Measurements from ENCODE around the gene NR4A2. TPM values are rescaled to one million over a fixed set of nuclear protein-coding genes. Genes with fewer than 3 reads are reported as not detected.

NR4A2 gene
- total RNA-seq, 2 experiments from 2014 or later: 0.59 TPM; not detected in 1

GRCh38 chr2:156340804-156341451 lies 8.4 kb upstream of the NR4A2 start:
- Histone ChIP-seq H3K27ac (ENCODE audit: low read depth, low read length, poor library complexity, severe bottlenecking) (no peak overlapping the region), H3K9me3 (ENCODE audit: low read length) (no peaks in the 10 kb centered on the region), H3K4me1 (ENCODE audit: insufficient read depth, low read length, poor library complexity, severe bottlenecking) (peaks cover 14% of the 10 kb centered on the region), H4K20me1 (ENCODE audit: insufficient read depth, low read length) (no peaks in the 10 kb centered on the region), H3K79me2 (ENCODE audit: insufficient read depth, low read depth, low read length) (no peaks in the 10 kb centered on the region), H3K4me3 (ENCODE audit: low read depth, low read length, poor library complexity, severe bottlenecking) (peak overlapping the region; percentile 77), H3K9me2 (ENCODE audit: insufficient read depth, low read length) (no peaks in the 10 kb centered on the region), H3K36me3 (ENCODE audit: insufficient read depth, low read length) (no peaks in the 10 kb centered on the region), H2AFZ (ENCODE audit: low read length) (peak overlapping the region; percentile 94; the same call in 1 of the 2 replicates), H3K4me2 (ENCODE audit: low read length) (peak overlapping the region; percentile 70)
- BruUV-seq (replicated peaks): TSS peak; percentile 74
- intact Hi-C loops (cut with micrococcal nuclease; ENCODE audit: unreplicated experiment): no loop called here
- ChIA-PET CTCF (ENCODE audit: unreplicated experiment) (no interaction called here), POLR2A (interaction anchor here (0.6 to 1.0 kb wide), 2 partner anchors 245 to 956 kb away, joined by 3 read pairs; no protein-coding TSS in a partner anchor)
- DNase-seq (ENCODE audit: low spot score): no peak
- TF ChIP-seq CTCF (conservative IDR thresholded peaks at IDR 0.05; ENCODE audit: low read length): no peak
- no peak for TF ChIP-seq EZH2phosphoT487 (IDR thresholded peaks at IDR 0.05; ENCODE audit: borderline replicate concordance, low read depth, low read length)

- H2AFZ ChIP-seq (ENCODE audit: low read length): no peak overlapping the region
- no peak for DNase-seq (ENCODE audit: low spot score)
- POLR2A ChIA-PET: interaction anchor here (0.6 to 1.0 kb wide), 2 partner anchors 246 to 955 kb away, joined by 3 read pairs; no protein-coding TSS in a partner anchor
These were observed 7.9 kb upstream of the NR4A2 start for GRCh38 chr2:156340377-156340776.

More at GRCh38 chr2:156340377-156340776, 7.9 kb upstream of the NR4A2 start:
- no peaks in the 10 kb centered on the region for H4K20me1 ChIP-seq (ENCODE audit: insufficient read depth, low read length)
- H3K79me2 ChIP-seq (ENCODE audit: insufficient read depth, low read depth, low read length): no peaks in the 10 kb centered on the region
- BruUV-seq (replicated peaks): no TSS peak
- CTCF ChIA-PET (ENCODE audit: unreplicated experiment): no interaction called here
- no peaks in the 10 kb centered on the region for H3K9me2 ChIP-seq (ENCODE audit: insufficient read depth, low read length)
- H3K4me2 ChIP-seq (ENCODE audit: low read length): no peak overlapping the region
- H3K4me3 ChIP-seq (ENCODE audit: low read depth, low read length, poor library complexity, severe bottlenecking): no peak overlapping the region
- peaks cover 14% of the 10 kb centered on the region for H3K4me1 ChIP-seq (ENCODE audit: insufficient read depth, low read length, poor library complexity, severe bottlenecking)
- TF ChIP-seq CTCF (conservative IDR thresholded peaks at IDR 0.05; ENCODE audit: low read length) (no peak), EZH2phosphoT487 (IDR thresholded peaks at IDR 0.05; ENCODE audit: borderline replicate concordance, low read depth, low read length) (no peak)
- intact Hi-C loops (cut with micrococcal nuclease; ENCODE audit: unreplicated experiment): no loop called here
- no peaks in the 10 kb centered on the region for H3K36me3 ChIP-seq (ENCODE audit: insufficient read depth, low read length)
- H3K27ac ChIP-seq (ENCODE audit: low read depth, low read length, poor library complexity, severe bottlenecking): no peak overlapping the region
- H3K9me3 ChIP-seq (ENCODE audit: low read length): no peaks in the 10 kb centered on the region
